ENCODE data around the gene NTSR1.
A peak's percentile ranks its signal among the peaks of the same experiment; 100 is the strongest.

NTSR1 gene

GRCh38 chr20:62728028-62728780 is 19.6 kb downstream of the NTSR1 start:
- DNase-seq = no peak
- no peak overlapping the region for H3K4me3 Mint-ChIP-seq
- H3K36me3 Mint-ChIP-seq (ENCODE audit: low read depth) = no peaks in the 10 kb centered on the region
- H3K27ac Mint-ChIP-seq = no peak overlapping the region
- peaks cover 11% of the 10 kb centered on the region for H3K4me1 Mint-ChIP-seq (ENCODE audit: low read depth)
- no peaks in the 10 kb centered on the region for H3K27me3 Mint-ChIP-seq
- H3K9me3 Mint-ChIP-seq = no peaks in the 10 kb centered on the region

- Mint-ChIP-seq H3K27me3 (no peaks in the 10 kb centered on the region), H3K4me3 (no peak overlapping the region), H3K9me3 (no peaks in the 10 kb centered on the region), H3K4me1 (ENCODE audit: low read depth) (peaks cover 11% of the 10 kb centered on the region), H3K36me3 (ENCODE audit: low read depth) (no peaks in the 10 kb centered on the region), H3K27ac (no peak overlapping the region)
- no peak for DNase-seq
Observed at GRCh38 chr20:62728781-62729300, 20.2 kb downstream of the NTSR1 start.

GRCh38 chr20:62730481-62730880 is 21.8 kb downstream of the NTSR1 start:
- DNase-seq = peak; percentile 16
- no peaks in the 10 kb centered on the region for H3K9me3 Mint-ChIP-seq
- no peaks in the 10 kb centered on the region for H3K27me3 Mint-ChIP-seq
- no peak overlapping the region for H3K4me3 Mint-ChIP-seq
- peaks cover 16% of the 10 kb centered on the region for H3K4me1 Mint-ChIP-seq (ENCODE audit: low read depth)
- no peak overlapping the region for H3K27ac Mint-ChIP-seq
- H3K36me3 Mint-ChIP-seq (ENCODE audit: low read depth) = no peaks in the 10 kb centered on the region

GRCh38 chr20:62732031-62732760 is 23.6 kb downstream of the NTSR1 start:
- H3K36me3 Mint-ChIP-seq (ENCODE audit: low read depth) = no peaks in the 10 kb centered on the region
- no peaks in the 10 kb centered on the region for H3K27me3 Mint-ChIP-seq
- no peak for DNase-seq
- H3K9me3 Mint-ChIP-seq = no peaks in the 10 kb centered on the region
- no peak overlapping the region for H3K27ac Mint-ChIP-seq
- H3K4me3 Mint-ChIP-seq = no peak overlapping the region
- peaks cover 22% of the 10 kb centered on the region for H3K4me1 Mint-ChIP-seq (ENCODE audit: low read depth)

- Mint-ChIP-seq H3K27me3 (no peaks in the 10 kb centered on the region), H3K9me3 (no peaks in the 10 kb centered on the region), H3K27ac (no peak overlapping the region), H3K4me1 (ENCODE audit: low read depth) (peaks cover 20% of the 10 kb centered on the region), H3K36me3 (ENCODE audit: low read depth) (no peaks in the 10 kb centered on the region), H3K4me3 (no peak overlapping the region)
- DNase-seq = no peak
Observed at GRCh38 chr20:62732842-62733525, 24.3 kb downstream of the NTSR1 start.

GRCh38 chr20:62733526-62733842 is 24.8 kb downstream of the NTSR1 start:
- H3K4me3 Mint-ChIP-seq = no peak overlapping the region
- no peaks in the 10 kb centered on the region for H3K9me3 Mint-ChIP-seq
- H3K27ac Mint-ChIP-seq = no peak overlapping the region
- peaks cover 18% of the 10 kb centered on the region for H3K4me1 Mint-ChIP-seq (ENCODE audit: low read depth)
- DNase-seq = no peak
- no peaks in the 10 kb centered on the region for H3K36me3 Mint-ChIP-seq (ENCODE audit: low read depth)
- no peaks in the 10 kb centered on the region for H3K27me3 Mint-ChIP-seq

GRCh38 chr20:62733891-62734290 is 25.3 kb downstream of the NTSR1 start:
- no peak overlapping the region for H3K27ac Mint-ChIP-seq
- no peak overlapping the region for H3K4me3 Mint-ChIP-seq
- no peaks in the 10 kb centered on the region for H3K27me3 Mint-ChIP-seq
- H3K36me3 Mint-ChIP-seq (ENCODE audit: low read depth) = no peaks in the 10 kb centered on the region
- DNase-seq = no peak
- H3K4me1 Mint-ChIP-seq (ENCODE audit: low read depth) = peaks cover 19% of the 10 kb centered on the region
- no peaks in the 10 kb centered on the region for H3K9me3 Mint-ChIP-seq

- Mint-ChIP-seq H3K27ac (no peak overlapping the region), H3K27me3 (no peaks in the 10 kb centered on the region), H3K4me3 (no peak overlapping the region), H3K4me1 (ENCODE audit: low read depth) (peaks cover 21% of the 10 kb centered on the region), H3K36me3 (ENCODE audit: low read depth) (no peaks in the 10 kb centered on the region), H3K9me3 (no peaks in the 10 kb centered on the region)
- DNase-seq = no peak
Observed at GRCh38 chr20:62734326-62734725, 25.7 kb downstream of the NTSR1 start.

GRCh38 chr20:62734881-62735280 is 26.2 kb downstream of the NTSR1 start:
- Mint-ChIP-seq H3K27ac (no peak overlapping the region), H3K4me3 (no peak overlapping the region), H3K9me3 (no peaks in the 10 kb centered on the region), H3K36me3 (ENCODE audit: low read depth) (no peaks in the 10 kb centered on the region), H3K27me3 (no peaks in the 10 kb centered on the region), H3K4me1 (ENCODE audit: low read depth) (peaks cover 27% of the 10 kb centered on the region)
- DNase-seq = no peak

- no peaks in the 10 kb centered on the region for H3K36me3 Mint-ChIP-seq (ENCODE audit: low read depth)
- H3K27me3 Mint-ChIP-seq = no peaks in the 10 kb centered on the region
- no peaks in the 10 kb centered on the region for H3K9me3 Mint-ChIP-seq
- H3K4me1 Mint-ChIP-seq (ENCODE audit: low read depth) = peaks cover 32% of the 10 kb centered on the region
- no peak overlapping the region for H3K4me3 Mint-ChIP-seq
- peak; percentile 34 for DNase-seq
- H3K27ac Mint-ChIP-seq = no peak overlapping the region
Observed at GRCh38 chr20:62735331-62735821, 26.7 kb downstream of the NTSR1 start.

GRCh38 chr20:62736026-62736406 is 27.4 kb downstream of the NTSR1 start:
- Mint-ChIP-seq H3K27me3 (no peaks in the 10 kb centered on the region), H3K27ac (no peak overlapping the region), H3K4me3 (no peak overlapping the region), H3K36me3 (ENCODE audit: low read depth) (no peaks in the 10 kb centered on the region), H3K9me3 (no peaks in the 10 kb centered on the region), H3K4me1 (ENCODE audit: low read depth) (peaks cover 36% of the 10 kb centered on the region)
- DNase-seq = peak; percentile 27

- no peaks in the 10 kb centered on the region for H3K9me3 Mint-ChIP-seq
Observed at GRCh38 chr20:62736407-62737071, 27.9 kb downstream of the NTSR1 start.

GRCh38 chr20:62737271-62737811 is 28.7 kb downstream of the NTSR1 start:
- Mint-ChIP-seq H3K27ac (no peak overlapping the region), H3K4me1 (ENCODE audit: low read depth) (peaks cover 49% of the 10 kb centered on the region), H3K4me3 (no peak overlapping the region), H3K27me3 (no peaks in the 10 kb centered on the region), H3K36me3 (ENCODE audit: low read depth) (no peaks in the 10 kb centered on the region), H3K9me3 (no peaks in the 10 kb centered on the region)
- peak; percentile 19 for DNase-seq

More at GRCh38 chr20:62736407-62737071, 27.9 kb downstream of the NTSR1 start:
- H3K36me3 Mint-ChIP-seq (ENCODE audit: low read depth) = no peaks in the 10 kb centered on the region
- H3K4me1 Mint-ChIP-seq (ENCODE audit: low read depth) = peaks cover 41% of the 10 kb centered on the region
- H3K27me3 Mint-ChIP-seq = no peaks in the 10 kb centered on the region
- no peak overlapping the region for H3K27ac Mint-ChIP-seq
- DNase-seq = peak; percentile 28
- no peak overlapping the region for H3K4me3 Mint-ChIP-seq
